ENCODE results near the gene F9. TPM values are rescaled to one million over a fixed set of nuclear protein-coding genes. Genes with fewer than 3 reads are reported as not detected.

F9 gene
- total and polyA plus RNA-seq, 2 donors from 2014 or later, result not detected

DNA sequence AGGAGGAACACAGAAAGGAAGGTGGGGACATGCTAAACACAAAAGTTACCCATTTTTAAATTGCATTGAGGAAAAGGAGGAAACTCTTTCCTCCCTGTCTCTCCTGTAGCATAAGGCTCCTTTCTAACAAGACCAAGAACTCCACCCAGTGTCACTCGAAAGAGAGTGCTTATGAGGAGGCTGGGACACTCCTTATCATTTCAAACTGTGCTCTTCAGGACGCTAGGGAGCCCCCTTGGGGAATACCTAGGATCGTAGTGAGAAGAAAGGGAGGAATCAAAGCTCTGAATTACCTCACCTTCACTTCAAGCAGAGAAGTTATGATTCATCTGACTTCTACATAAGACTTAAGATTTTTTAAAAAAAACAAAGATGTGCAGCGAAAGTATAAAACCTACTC is 65.5 kb downstream of the F9 start:
- DNase-seq, result no peak
- intact Hi-C loops (cut with DNase I), result no loop called here
- Histone ChIP-seq H3K4me3 (ENCODE audit: low read length in 3 of 3) (no peak overlapping the region), H3K36me3 (ENCODE audit: control insufficient read depth in 2 of 3, insufficient read depth in 3 of 3, low read length in 3 of 3) (no peaks in the 10 kb centered on the region), H3K27ac (ENCODE audit: low read depth in 2 of 2, low read length in 2 of 2) (no peak overlapping the region), H3K9me3 (ENCODE audit: control insufficient read depth in 2 of 3, insufficient read depth in 1 of 3, low read length in 3 of 3) (no peaks in the 10 kb centered on the region), H3K9ac (ENCODE audit: low read length in 3 of 3) (no peak overlapping the region), H3K27me3 (ENCODE audit: control insufficient read depth, insufficient read depth, low read length) (no peaks in the 10 kb centered on the region), H3K4me1 (ENCODE audit: control insufficient read depth in 2 of 3, insufficient read depth in 2 of 3, low read depth in 1 of 3, low read length in 3 of 3) (no peaks in the 10 kb centered on the region)
- no peak for FAIRE-seq
- TF ChIP-seq, protein P1, sequence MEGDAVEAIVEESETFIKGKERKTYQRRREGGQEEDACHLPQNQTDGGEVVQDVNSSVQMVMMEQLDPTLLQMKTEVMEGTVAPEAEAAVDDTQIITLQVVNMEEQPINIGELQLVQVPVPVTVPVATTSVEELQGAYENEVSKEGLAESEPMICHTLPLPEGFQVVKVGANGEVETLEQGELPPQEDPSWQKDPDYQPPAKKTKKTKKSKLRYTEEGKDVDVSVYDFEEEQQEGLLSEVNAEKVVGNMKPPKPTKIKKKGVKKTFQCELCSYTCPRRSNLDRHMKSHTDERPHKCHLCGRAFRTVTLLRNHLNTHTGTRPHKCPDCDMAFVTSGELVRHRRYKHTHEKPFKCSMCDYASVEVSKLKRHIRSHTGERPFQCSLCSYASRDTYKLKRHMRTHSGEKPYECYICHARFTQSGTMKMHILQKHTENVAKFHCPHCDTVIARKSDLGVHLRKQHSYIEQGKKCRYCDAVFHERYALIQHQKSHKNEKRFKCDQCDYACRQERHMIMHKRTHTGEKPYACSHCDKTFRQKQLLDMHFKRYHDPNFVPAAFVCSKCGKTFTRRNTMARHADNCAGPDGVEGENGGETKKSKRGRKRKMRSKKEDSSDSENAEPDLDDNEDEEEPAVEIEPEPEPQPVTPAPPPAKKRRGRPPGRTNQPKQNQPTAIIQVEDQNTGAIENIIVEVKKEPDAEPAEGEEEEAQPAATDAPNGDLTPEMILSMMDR (IDR thresholded peaks at IDR 0.05; ENCODE audit: borderline replicate concordance, extremely low read depth, insufficient read depth), result no peak

DNA sequence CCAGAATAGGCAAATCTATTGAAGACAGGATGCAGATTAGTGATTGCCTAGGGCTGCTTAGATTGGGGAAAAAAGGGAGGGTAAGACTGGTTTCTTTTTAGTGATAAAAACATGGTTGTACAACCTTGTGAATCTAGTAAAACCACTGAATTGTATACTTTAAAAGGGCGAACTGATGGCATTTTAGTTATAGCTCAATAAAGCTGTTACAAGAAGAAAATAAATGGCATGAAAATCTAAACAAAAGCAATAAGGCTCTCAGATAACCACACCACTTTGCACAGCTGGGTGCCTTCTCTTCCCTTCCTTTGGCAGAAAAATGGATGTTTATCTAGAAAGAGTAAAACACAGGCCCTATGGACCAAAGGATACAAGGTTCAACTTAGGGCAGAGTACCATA is 69.6 kb downstream of the F9 start:
- H3K4me1 ChIP-seq (ENCODE audit: control insufficient read depth in 2 of 3, insufficient read depth in 2 of 3, low read depth in 1 of 3, low read length in 3 of 3), result no peaks in the 10 kb centered on the region
- FAIRE-seq, result no peak
- no peak overlapping the region for H3K4me3 ChIP-seq (ENCODE audit: low read length in 3 of 3)
- H3K27ac ChIP-seq (ENCODE audit: low read depth in 2 of 2, low read length in 2 of 2), result no peak overlapping the region
- H3K9ac ChIP-seq (ENCODE audit: low read length in 3 of 3), result no peak overlapping the region
- intact Hi-C loops (cut with DNase I), result no loop called here
- DNase-seq, result no peak
- no peaks in the 10 kb centered on the region for H3K27me3 ChIP-seq (ENCODE audit: control insufficient read depth, insufficient read depth, low read length)
- TF ChIP-seq, protein P1 (IDR thresholded peaks at IDR 0.05; ENCODE audit: borderline replicate concordance, extremely low read depth, insufficient read depth), result no peak
- no peaks in the 10 kb centered on the region for H3K9me3 ChIP-seq (ENCODE audit: control insufficient read depth in 2 of 3, insufficient read depth in 1 of 3, low read length in 3 of 3)
- no peaks in the 10 kb centered on the region for H3K36me3 ChIP-seq (ENCODE audit: control insufficient read depth in 2 of 3, insufficient read depth in 3 of 3, low read length in 3 of 3)

Other genes with a start within 250 kb of the F9 start
- gene MCF2, start 177.4 kb downstream of the F9 start, total RNA-seq, result 0.85 TPM
- 2.2 TPM for gene MCF2, start 177.4 kb downstream of the F9 start, polyA plus RNA-seq (ENCODE audit: insufficient read depth, low read depth, low replicate concordance)